Naive thymus-derived CD4-positive, alpha-beta T cell (primary cell): Measurements from ENCODE around the gene COG5. TPM values are rescaled to one million over a fixed set of nuclear protein-coding genes. Genes with fewer than 3 reads are reported as not detected.
A peak's percentile ranks its signal among the peaks of the same experiment; 100 is the strongest.

Source experiments
- ATAC-seq: fragments of 150-1000 bp; cut with Tn5 transposase; 2 replicates; pipeline ENCODE4 v1.10.0; 2021; ENCODE audit warnings: mild to moderate bottlenecking, moderate library complexity
- CTCF ChIA-PET: fragments of 350-600 bp; sonication (Branson Sonifier 250); formaldehyde crosslinking; loops from one replicate; lab custom pipeline; 2021; ENCODE audit warnings: antibody characterized with exemption; lab: Charles Lee
- POLR2A ChIA-PET: fragments of 350-600 bp; sonication (Branson Sonifier 250); formaldehyde crosslinking; loops from one replicate; lab custom pipeline; 2021; ENCODE audit warnings: antibody characterized with exemption, inconsistent platforms; lab: Charles Lee
- DNase-seq, 9 donors: peaks; one replicate each; pipeline versions ENCODE4 v3.0.0 to v3.0.0-alpha.2; 2020 to 2022; ENCODE audit warnings: mixed read lengths in 1 of 9
- H3K27ac ChIP-seq: one replicate; pipeline ENCODE4 v1.7.0; 2013; ENCODE audit warnings: mild to moderate bottlenecking, low read depth, low read length, moderate library complexity
- H3K27me3 ChIP-seq, 2 donors: one replicate each; pipeline ENCODE4 v1.7.0; 2013; ENCODE audit warnings: low read length in 2 of 2, mild to moderate bottlenecking in 2 of 2, moderate library complexity in 2 of 2; ENCODE audit not compliant: control insufficient read depth in 2 of 2, insufficient read depth in 2 of 2
- H3K36me3 ChIP-seq, 3 experiments: 1 replicate in 2 of 3; 2 replicates in 1 of 3; pipeline ENCODE4 v1.7.0; 2013; ENCODE audit warnings: low read length in 3 of 3, mild to moderate bottlenecking in 3 of 3, moderate library complexity in 1 of 3; ENCODE audit not compliant: insufficient read depth in 3 of 3, control insufficient read depth in 2 of 3
- H3K4me1 ChIP-seq, 2 donors: one replicate each; pipeline ENCODE4 v1.7.0; 2013; ENCODE audit warnings: low read length in 2 of 2, mild to moderate bottlenecking in 2 of 2, moderate library complexity in 1 of 2; ENCODE audit not compliant: control insufficient read depth in 2 of 2, insufficient read depth in 2 of 2
- H3K4me3 ChIP-seq: 2 replicates; pipeline ENCODE4 v1.7.0; 2013; ENCODE audit warnings: mild to moderate bottlenecking, low read length
- H3K9me3 ChIP-seq, 3 experiments: 1 replicate in 2 of 3; 2 replicates in 1 of 3; pipeline ENCODE4 v1.7.0; 2013; ENCODE audit warnings: low read length in 3 of 3; ENCODE audit not compliant: control insufficient read depth in 2 of 3
- H3K27ac Mint-ChIP-seq, 9 donors: one replicate each; pipeline ENCODE4 v1.8.0; 2020 to 2022; ENCODE audit warnings: mixed read lengths in 9 of 9, mild to moderate bottlenecking in 8 of 9, moderate library complexity in 5 of 9, inconsistent platforms in 2 of 9
- H3K27me3 Mint-ChIP-seq, 5 donors: one replicate each; pipeline ENCODE4 v1.8.0; 2021 to 2022; ENCODE audit warnings: mixed read lengths in 5 of 5, mild to moderate bottlenecking in 1 of 5
- H3K36me3 Mint-ChIP-seq, 5 donors: one replicate each; pipeline ENCODE4 v1.8.0; 2020 to 2022; ENCODE audit warnings: mixed read lengths in 5 of 5, mild to moderate bottlenecking in 3 of 5, inconsistent platforms in 1 of 5
- H3K4me1 Mint-ChIP-seq, 7 donors: one replicate each; pipeline ENCODE4 v1.8.0; 2020 to 2022; ENCODE audit warnings: mixed read lengths in 7 of 7, mild to moderate bottlenecking in 3 of 7, inconsistent platforms in 1 of 7
- H3K4me3 Mint-ChIP-seq, 10 donors: one replicate each; pipeline ENCODE4 v1.8.0; 2020 to 2022; ENCODE audit warnings: mild to moderate bottlenecking in 10 of 10, mixed read lengths in 10 of 10, moderate library complexity in 6 of 10, inconsistent platforms in 2 of 10
- H3K9me3 Mint-ChIP-seq, 11 donors: one replicate each; pipeline ENCODE4 v1.8.0; 2020 to 2022; ENCODE audit warnings: mixed read lengths in 11 of 11, mild to moderate bottlenecking in 4 of 11, inconsistent platforms in 1 of 11, moderate library complexity in 1 of 11
- intact Hi-C, 2 donors: fragments of 100-400 bp; cut with micrococcal nuclease; formaldehyde crosslinking; loops; one replicate each; pipeline ENCODE4 v1.15.1; 2023
- polyA plus RNA-seq, 2 donors: library from polyadenylated mRNA; unstranded; fragments of 300-500 nt; fragmentation: Illumina TruSeq; gene quantifications; one replicate each; pipeline ENCODE4 v1.2.3, GENCODE V29; 2021
- total RNA-seq, 6 experiments: library from RNA in 5 of 6; stranded (reverse) in 5 of 6; gene quantifications; 1 replicate in 5 of 6; 2 replicates in 1 of 6; pipeline ENCODE4 v1.2.3 and lab custom pipeline; 2021 to 2026

COG5 gene
- total and polyA plus RNA-seq, 7 experiments from 2014 or later, result 24.7 to 77.0 (median 48.0) TPM

DNA sequence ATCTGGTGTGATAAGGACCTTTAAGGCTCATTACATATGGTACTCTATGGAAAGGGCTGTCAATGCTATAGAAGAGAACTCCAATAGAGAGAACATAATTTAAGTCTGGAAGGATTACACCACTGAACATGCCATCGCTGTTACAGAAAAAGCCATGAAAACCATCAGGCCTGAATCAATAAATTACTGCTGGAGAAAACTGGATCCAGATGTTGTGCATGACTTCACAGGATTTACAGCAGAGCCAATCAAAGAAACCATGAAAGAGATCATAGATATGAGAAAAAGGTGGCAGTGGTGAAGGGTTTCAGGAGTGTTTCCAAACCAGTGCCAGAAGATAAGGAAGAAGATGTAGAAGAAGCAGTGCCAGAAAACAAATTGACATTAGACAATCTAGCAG, 112.8 kb downstream of the COG5 start:
- no peaks in the 10 kb centered on the region for H3K27me3 ChIP-seq
- no peak overlapping the region for H3K4me3 ChIP-seq
- intact Hi-C loops, result no loop called here
- H3K9me3 ChIP-seq, result no peaks in the 10 kb centered on the region
- DNase-seq, result no peak
- H3K4me1 ChIP-seq, result no peaks in the 10 kb centered on the region
- Mint-ChIP-seq H3K36me3 (peaks cover 13 to 78% (median 50%) of the 10 kb centered on the region in 5 donors), H3K27ac (no peak overlapping the region), H3K9me3 (peaks cover 0 to 3% (median 0%) of the 10 kb centered on the region in 11 donors), H3K27me3 (no peaks in the 10 kb centered on the region), H3K4me3 (no peak overlapping the region), H3K4me1 (peaks cover 8 to 37% (median 26%) of the 10 kb centered on the region in 7 donors)
- no peak for ATAC-seq
- no peaks in the 10 kb centered on the region for H3K36me3 ChIP-seq
- no peak overlapping the region for H3K27ac ChIP-seq
- CTCF ChIA-PET, result no interaction called here
- POLR2A ChIA-PET, result no interaction called here

DNA sequence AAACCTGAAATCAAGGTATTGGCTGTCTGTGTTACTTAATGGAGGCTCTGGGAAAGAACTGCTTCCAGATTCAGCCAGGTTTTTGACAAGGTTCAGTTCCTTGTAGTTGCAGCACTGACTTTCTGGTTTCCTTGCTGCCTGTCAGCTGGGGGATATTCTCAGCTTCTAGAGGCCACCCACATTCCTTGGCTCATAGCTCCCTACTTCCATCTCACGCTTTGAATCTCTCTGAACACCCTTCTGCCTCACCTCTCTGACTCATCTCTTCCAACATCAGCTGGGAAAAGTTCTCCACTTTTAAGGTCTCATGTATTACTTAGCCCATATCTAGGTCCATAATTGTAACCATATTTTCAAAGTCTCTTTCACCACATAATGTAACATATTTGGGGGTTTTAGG, 116.7 kb downstream of the COG5 start:
- Mint-ChIP-seq H3K36me3 (peaks cover 8 to 73% (median 52%) of the 10 kb centered on the region in 5 donors), H3K9me3 (peaks cover 0 to 5% (median 0%) of the 10 kb centered on the region in 11 donors), H3K4me3 (no peak overlapping the region), H3K27me3 (no peaks in the 10 kb centered on the region), H3K27ac (no peak overlapping the region), H3K4me1 (peaks cover 8 to 23% (median 20%) of the 10 kb centered on the region in 7 donors)
- H3K9me3 ChIP-seq, result no peaks in the 10 kb centered on the region
- ATAC-seq (no peak), DNase-seq (no peak)
- H3K4me3 ChIP-seq, result no peak overlapping the region
- intact Hi-C loops, result no loop called here
- no peaks in the 10 kb centered on the region for H3K36me3 ChIP-seq
- ChIA-PET CTCF (no interaction called here), POLR2A (no interaction called here)
- no peak overlapping the region for H3K27ac ChIP-seq
- H3K27me3 ChIP-seq, result no peaks in the 10 kb centered on the region
- H3K4me1 ChIP-seq, result no peaks in the 10 kb centered on the region

DNA sequence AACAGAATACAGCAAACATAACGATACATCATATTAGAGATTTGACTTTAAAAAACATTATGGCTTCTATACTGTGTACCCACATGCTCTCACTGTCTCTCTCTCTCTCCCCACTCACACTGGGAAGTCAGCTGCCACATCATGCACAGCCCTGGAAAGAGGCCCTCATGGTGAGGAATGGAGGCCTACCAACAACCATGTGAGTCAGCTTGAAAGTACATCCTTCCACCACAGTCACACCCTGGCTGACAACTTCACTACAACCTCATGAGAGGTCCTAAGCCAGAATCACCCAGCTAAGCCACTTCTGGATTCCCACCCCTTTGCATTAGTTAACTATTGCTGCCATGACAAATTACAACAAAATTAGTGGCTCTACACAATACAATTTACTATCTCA, 117.2 kb downstream of the COG5 start:
- H3K4me1 Mint-ChIP-seq, result peaks cover 8 to 19% (median 16%) of the 10 kb centered on the region in 7 donors
- CTCF ChIA-PET, result no interaction called here

DNA sequence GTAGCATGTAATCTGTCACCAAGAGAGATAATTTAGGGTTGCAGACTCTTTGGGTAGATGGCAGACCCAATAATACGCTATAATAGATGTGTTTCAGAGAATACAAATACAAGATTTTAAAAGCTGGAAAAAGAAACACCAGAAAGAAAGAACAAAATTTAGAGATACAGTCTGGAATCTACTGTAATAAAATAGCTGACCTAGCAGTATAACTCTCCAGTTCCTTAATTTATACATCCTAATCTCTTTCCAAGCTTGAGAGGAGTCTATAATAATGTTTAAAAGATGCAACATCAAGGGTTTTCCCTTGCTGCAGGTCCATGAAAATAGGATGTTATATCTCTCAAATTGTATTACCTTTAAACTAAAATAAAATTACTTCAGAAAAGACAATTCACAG, 121.0 kb downstream of the COG5 start:
- Histone ChIP-seq H3K27ac (no peak overlapping the region), H3K9me3 (no peaks in the 10 kb centered on the region), H3K36me3 (no peaks in the 10 kb centered on the region), H3K4me1 (no peaks in the 10 kb centered on the region), H3K27me3 (no peaks in the 10 kb centered on the region), H3K4me3 (no peak overlapping the region)
- H3K27ac Mint-ChIP-seq, result no peak overlapping the region
- H3K4me1 Mint-ChIP-seq, result peaks cover 0 to 12% (median 0%) of the 10 kb centered on the region in 7 donors
- no peak overlapping the region for H3K4me3 Mint-ChIP-seq
- ChIA-PET CTCF (interaction anchor here (0.6 kb wide), 1 partner anchor 59 kb away, joined by 3 read pairs; no protein-coding TSS in a partner anchor), POLR2A (no interaction called here)
- H3K9me3 Mint-ChIP-seq, result peaks cover 0 to 5% (median 0%) of the 10 kb centered on the region in 11 donors
- intact Hi-C loops, result no loop called here
- peaks cover 0 to 46% (median 39%) of the 10 kb centered on the region in 5 donors for H3K36me3 Mint-ChIP-seq
- DNase-seq (no peak), ATAC-seq (no peak)
- H3K27me3 Mint-ChIP-seq, result no peaks in the 10 kb centered on the region

More for the DNA sequence above, 117.2 kb downstream of the COG5 start:
- Histone ChIP-seq H3K4me3 (no peak overlapping the region), H3K27ac (no peak overlapping the region), H3K36me3 (no peaks in the 10 kb centered on the region), H3K27me3 (no peaks in the 10 kb centered on the region), H3K9me3 (no peaks in the 10 kb centered on the region), H3K4me1 (no peaks in the 10 kb centered on the region)
- Mint-ChIP-seq H3K4me3 (no peak overlapping the region), H3K27me3 (no peaks in the 10 kb centered on the region), H3K9me3 (peaks cover 0 to 5% (median 0%) of the 10 kb centered on the region in 11 donors), H3K36me3 (peaks cover 8 to 73% (median 55%) of the 10 kb centered on the region in 5 donors), H3K27ac (no peak overlapping the region)
- POLR2A ChIA-PET, result no interaction called here
- no peak for DNase-seq
- intact Hi-C loops, result no loop called here
- no peak for ATAC-seq

DNA sequence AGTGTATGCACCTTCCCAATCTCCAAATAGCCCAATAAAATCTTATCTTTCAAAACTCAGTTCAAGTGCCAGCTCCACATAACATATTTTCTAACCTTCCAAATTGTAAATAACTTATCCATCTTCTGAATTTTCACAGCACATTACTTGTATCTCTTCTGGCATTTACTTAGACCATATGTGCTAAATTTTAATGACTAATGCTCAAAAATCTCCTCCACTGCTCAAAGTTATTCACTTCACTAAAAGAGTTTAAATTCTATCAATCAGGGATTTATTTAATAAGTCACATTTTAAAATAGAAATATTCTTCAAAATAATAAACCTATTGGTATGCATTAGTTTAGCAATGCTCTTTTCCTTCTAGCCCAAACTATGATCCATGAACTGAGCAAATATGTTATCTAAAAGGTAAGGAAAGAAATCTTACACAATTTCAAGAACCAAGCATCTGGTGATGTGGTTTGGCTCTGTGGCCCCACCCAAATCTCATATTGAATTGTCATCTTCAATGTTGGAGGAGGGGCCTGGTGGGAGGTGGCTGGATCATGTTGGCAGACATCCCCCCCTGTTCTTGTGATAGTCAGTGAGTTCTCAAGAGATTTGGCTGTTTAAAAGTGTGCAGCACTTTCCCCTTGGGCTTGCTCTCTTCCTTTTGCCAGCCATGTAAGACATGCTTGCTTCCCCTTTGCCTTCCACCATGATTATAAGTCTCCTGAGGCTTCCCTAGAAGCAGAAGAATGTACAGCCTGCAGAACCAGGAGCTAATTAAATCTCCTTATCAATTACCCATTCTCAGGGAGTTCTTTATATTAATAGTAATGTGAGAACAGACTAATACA, 121.9 kb downstream of the COG5 start:
- Histone ChIP-seq H3K4me3 (no peak overlapping the region), H3K9me3 (no peaks in the 10 kb centered on the region), H3K27me3 (no peaks in the 10 kb centered on the region), H3K36me3 (no peaks in the 10 kb centered on the region), H3K4me1 (no peaks in the 10 kb centered on the region), H3K27ac (no peak overlapping the region)
- ATAC-seq, result no peak
- Mint-ChIP-seq H3K4me3 (no peak overlapping the region), H3K4me1 (peaks cover 0 to 8% (median 0%) of the 10 kb centered on the region in 7 donors), H3K9me3 (peaks cover 0 to 5% (median 0%) of the 10 kb centered on the region in 11 donors), H3K36me3 (peaks cover 0 to 42% (median 40%) of the 10 kb centered on the region in 5 donors), H3K27me3 (no peaks in the 10 kb centered on the region), H3K27ac (no peak overlapping the region)
- intact Hi-C loops, result no loop called here
- CTCF ChIA-PET, result no interaction called here
- POLR2A ChIA-PET, result no interaction called here
- DNase-seq, result no peak

DNA sequence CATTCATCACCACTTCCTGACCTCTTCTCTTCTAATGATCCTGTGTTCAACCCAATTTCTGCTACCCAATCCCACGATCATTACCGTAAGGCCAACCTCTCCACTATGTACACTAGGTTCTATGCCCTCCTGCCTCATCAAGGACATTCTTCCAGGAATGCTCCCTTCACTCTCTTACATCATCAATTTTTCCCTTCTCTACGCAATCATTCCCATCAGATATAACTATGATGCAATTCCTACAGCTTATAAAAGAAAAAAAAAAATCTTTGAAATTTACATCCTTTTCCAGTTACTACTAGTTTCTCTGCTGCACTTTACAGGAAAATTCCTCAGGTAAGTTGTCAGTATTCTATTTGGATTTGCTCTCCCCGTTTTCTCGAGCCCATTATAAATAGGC, 124.7 kb downstream of the COG5 start:
- Mint-ChIP-seq H3K36me3 (peaks cover 7 to 49% (median 46%) of the 10 kb centered on the region in 5 donors), H3K4me3 (no peak overlapping the region), H3K27me3 (no peaks in the 10 kb centered on the region), H3K4me1 (peaks cover 0 to 5% (median 0%) of the 10 kb centered on the region in 7 donors), H3K9me3 (peaks cover 0 to 11% (median 6%) of the 10 kb centered on the region in 11 donors), H3K27ac (peak overlapping the region in 2 of 9 donors; percentile 4 to 54)
- no peak for ATAC-seq
- Histone ChIP-seq H3K36me3 (no peaks in the 10 kb centered on the region), H3K9me3 (no peaks in the 10 kb centered on the region), H3K4me3 (no peak overlapping the region), H3K4me1 (no peaks in the 10 kb centered on the region), H3K27me3 (no peaks in the 10 kb centered on the region), H3K27ac (no peak overlapping the region)
- ChIA-PET POLR2A (no interaction called here), CTCF (no interaction called here)
- no peak for DNase-seq
- intact Hi-C loops, result no loop called here
